Ishikawa (cell line): Measurements from ENCODE around the gene KRTAP10-3.

ENCODE experiments used
- CEBPB ChIP-seq: IDR thresholded peaks from 2 replicates; pipeline ENCODE4 v1.6.1; 2012
- EGR1 ChIP-seq: IDR thresholded peaks from 2 replicates; pipeline ENCODE4 v1.6.1; 2012
- EP300 ChIP-seq: IDR thresholded peaks from 2 replicates; pipeline ENCODE4 v1.6.1; 2012; ENCODE audit warnings: borderline replicate concordance
- FOXM1 ChIP-seq: IDR thresholded peaks from 2 replicates; pipeline ENCODE4 v1.6.1; 2012; ENCODE audit warnings: low read depth, borderline replicate concordance
- MAX ChIP-seq: IDR thresholded peaks from 2 replicates; pipeline ENCODE4 v1.6.1; 2012
- NFIC ChIP-seq: IDR thresholded peaks from 2 replicates; pipeline ENCODE4 v1.6.1; 2012
- RAD21 ChIP-seq: IDR thresholded peaks from 2 replicates; pipeline ENCODE4 v1.6.1; 2012; ENCODE audit warnings: low read depth
- REST ChIP-seq: IDR thresholded peaks from 2 replicates; pipeline ENCODE4 v1.6.1; 2012; ENCODE audit warnings: low read depth, mild to moderate bottlenecking
- TAF1 ChIP-seq: IDR thresholded peaks from 2 replicates; pipeline ENCODE4 v1.6.1; 2012; ENCODE audit warnings: low read depth, mild to moderate bottlenecking
- TCF12 ChIP-seq: IDR thresholded peaks from 2 replicates; pipeline ENCODE4 v1.6.1; 2012; ENCODE audit warnings: low read depth
- TEAD4 ChIP-seq: IDR thresholded peaks from 2 replicates; pipeline ENCODE4 v1.6.1; 2012
- USF1 ChIP-seq: IDR thresholded peaks from 2 replicates; pipeline ENCODE4 v1.6.1; 2012
- YY1 ChIP-seq: IDR thresholded peaks from 2 replicates; pipeline ENCODE4 v1.6.1; 2012; ENCODE audit warnings: low read depth

GRCh38 chr21:44602463-44602850 is 43.9 kb upstream of the KRTAP10-3 start:
- TF ChIP-seq REST (no peak), EGR1 (no peak), TEAD4 (no peak), RAD21 (no peak), MAX (no peak), NFIC (no peak), TAF1 (no peak), EP300 (no peak), TCF12 (no peak), USF1 (peak; percentile 52; the same call in 1 of the 2 replicates), FOXM1 (no peak), YY1 (no peak), CEBPB (no peak)
